DND-41 (cell line): ENCODE results near the gene ZFP36.

Experiments
- ATAC-seq: fragments of 200-7000 bp; cut with Tn5 transposase; 3 replicates; pipeline ENCODE4 v1.9.1; 2021; ENCODE audit warnings: low read depth; ENCODE audit not compliant: insufficient read depth
- DNase-seq: peaks from one replicate; pipeline ENCODE4 v3.0.0-alpha.2; 2020
- H2AFZ ChIP-seq: 2 replicates; pipeline ENCODE4 v1.6.0; 2012; ENCODE audit warnings: low read depth, low read length
- H3K27ac ChIP-seq: 2 replicates; pipeline ENCODE4 v1.5.1; 2012; ENCODE audit warnings: low read length, inconsistent platforms
- H3K27me3 ChIP-seq: fragments of 200-600 bp; sonication (generic); 2 replicates; pipeline ENCODE4 v1.6.0; 2012; ENCODE audit warnings: low read length, mild to moderate bottlenecking, inconsistent platforms; ENCODE audit not compliant: insufficient read depth, poor library complexity
- H3K36me3 ChIP-seq: 2 replicates; pipeline ENCODE4 v1.5.1; 2012; ENCODE audit warnings: low read length, inconsistent platforms; ENCODE audit not compliant: insufficient read depth
- H3K4me1 ChIP-seq: 2 replicates; pipeline ENCODE4 v1.5.1; 2012; ENCODE audit warnings: mild to moderate bottlenecking, low read length; ENCODE audit not compliant: insufficient read depth
- H3K4me2 ChIP-seq: 2 replicates; pipeline ENCODE4 v1.6.0; 2012; ENCODE audit warnings: mild to moderate bottlenecking, moderate library complexity, low read length, inconsistent platforms; ENCODE audit not compliant: insufficient read depth
- H3K4me3 ChIP-seq, 2 experiments: fragments of 200-600 bp in 1 of 2; shearing (Covaris generic) in 1 of 2; 2 replicates each; pipeline ENCODE4 v1.5.1; 2012 to 2016; ENCODE audit warnings: inconsistent platforms in 2 of 2, low read length in 2 of 2, mild to moderate bottlenecking in 2 of 2, low read depth in 1 of 2, moderate library complexity in 1 of 2
- H3K79me2 ChIP-seq: 2 replicates; pipeline ENCODE4 v1.6.0; 2012; ENCODE audit warnings: low read length, inconsistent platforms; ENCODE audit not compliant: insufficient read depth
- H3K9ac ChIP-seq: 2 replicates; pipeline ENCODE4 v1.6.0; 2012; ENCODE audit warnings: low read depth, mild to moderate bottlenecking, inconsistent platforms, low read length, moderate library complexity
- H3K9me3 ChIP-seq: 2 replicates; pipeline ENCODE4 v1.5.1; 2012; ENCODE audit warnings: low read length, moderate library complexity, mild to moderate bottlenecking, inconsistent platforms; ENCODE audit not compliant: insufficient read depth, severe bottlenecking
- H4K20me1 ChIP-seq: 2 replicates; pipeline ENCODE4 v1.6.0; 2012; ENCODE audit warnings: low read length; ENCODE audit not compliant: insufficient read depth
- EZH2 ChIP-seq: IDR thresholded peaks from 3 replicates; pipeline ENCODE4 v1.6.1; 2012; ENCODE audit warnings: borderline replicate concordance, low read depth, mild to moderate bottlenecking, moderate library complexity, low read length, inconsistent platforms; ENCODE audit not compliant: severe bottlenecking
- TF ChIP-seq, protein P1 (sequence below): IDR thresholded peaks from 2 replicates; pipeline ENCODE4 v1.5.1; 2012; ENCODE audit warnings: borderline replicate concordance, low read length, moderate library complexity, mild to moderate bottlenecking; ENCODE audit not compliant: poor library complexity, severe bottlenecking; ENCODE audit errors: extremely low read depth

The ZFP36 gene

DNA sequence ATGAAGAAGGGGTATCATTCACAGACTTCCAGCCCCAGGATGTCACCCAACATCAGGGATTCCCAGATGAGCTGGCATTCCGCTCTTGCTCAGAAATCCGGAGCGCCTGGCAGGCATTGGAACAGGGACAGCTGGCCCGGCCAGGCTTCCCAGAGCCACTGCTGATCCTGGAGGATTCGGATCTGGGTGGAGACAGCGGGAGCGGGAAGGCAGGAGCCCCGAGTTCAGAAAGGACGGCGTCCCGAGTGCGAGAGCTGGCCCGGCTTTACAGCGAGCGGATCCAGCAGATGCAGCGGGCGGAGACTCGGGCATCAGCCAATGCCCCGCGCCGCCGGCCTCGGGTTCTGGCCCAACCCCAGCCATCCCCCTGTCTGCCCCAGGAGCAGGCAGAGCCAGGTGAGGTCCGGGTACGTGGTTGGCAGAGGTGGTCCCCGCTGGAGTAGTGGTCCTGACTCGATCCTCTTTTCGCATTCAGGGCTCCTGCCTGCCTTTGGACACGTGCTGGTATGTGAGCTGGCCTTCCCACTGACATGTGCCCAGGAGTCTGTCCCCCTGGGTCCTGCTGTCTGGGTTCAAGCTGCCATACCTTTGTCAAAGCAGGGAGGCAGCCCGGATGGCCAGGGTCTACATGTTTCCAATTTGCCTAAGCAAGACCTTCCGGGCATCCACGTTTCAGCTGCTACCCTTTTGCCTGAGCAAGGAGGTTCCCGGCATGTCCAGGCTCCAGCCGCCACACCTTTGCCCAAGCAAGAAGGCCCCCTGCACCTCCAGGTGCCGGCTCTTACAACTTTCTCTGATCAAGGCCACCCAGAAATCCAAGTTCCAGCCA lies 16.8 kb downstream of the ZFP36 start:
- H3K4me2 ChIP-seq, result no peak overlapping the region
- H3K4me1 ChIP-seq, result no peaks in the 10 kb centered on the region
- H3K27ac ChIP-seq, result no peak overlapping the region
- TF ChIP-seq EZH2, result no peak
- TF ChIP-seq, protein P1, sequence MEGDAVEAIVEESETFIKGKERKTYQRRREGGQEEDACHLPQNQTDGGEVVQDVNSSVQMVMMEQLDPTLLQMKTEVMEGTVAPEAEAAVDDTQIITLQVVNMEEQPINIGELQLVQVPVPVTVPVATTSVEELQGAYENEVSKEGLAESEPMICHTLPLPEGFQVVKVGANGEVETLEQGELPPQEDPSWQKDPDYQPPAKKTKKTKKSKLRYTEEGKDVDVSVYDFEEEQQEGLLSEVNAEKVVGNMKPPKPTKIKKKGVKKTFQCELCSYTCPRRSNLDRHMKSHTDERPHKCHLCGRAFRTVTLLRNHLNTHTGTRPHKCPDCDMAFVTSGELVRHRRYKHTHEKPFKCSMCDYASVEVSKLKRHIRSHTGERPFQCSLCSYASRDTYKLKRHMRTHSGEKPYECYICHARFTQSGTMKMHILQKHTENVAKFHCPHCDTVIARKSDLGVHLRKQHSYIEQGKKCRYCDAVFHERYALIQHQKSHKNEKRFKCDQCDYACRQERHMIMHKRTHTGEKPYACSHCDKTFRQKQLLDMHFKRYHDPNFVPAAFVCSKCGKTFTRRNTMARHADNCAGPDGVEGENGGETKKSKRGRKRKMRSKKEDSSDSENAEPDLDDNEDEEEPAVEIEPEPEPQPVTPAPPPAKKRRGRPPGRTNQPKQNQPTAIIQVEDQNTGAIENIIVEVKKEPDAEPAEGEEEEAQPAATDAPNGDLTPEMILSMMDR, result no peak
- no peaks in the 10 kb centered on the region for H3K79me2 ChIP-seq
- peaks cover 42% of the 10 kb centered on the region for H3K36me3 ChIP-seq
- DNase-seq (no peak), ATAC-seq (no peak)
- H4K20me1 ChIP-seq, result peaks cover 13% of the 10 kb centered on the region
- H3K9me3 ChIP-seq, result no peaks in the 10 kb centered on the region
- H3K4me3 ChIP-seq, result no peak overlapping the region
- H3K9ac ChIP-seq, result no peak overlapping the region
- no peaks in the 10 kb centered on the region for H3K27me3 ChIP-seq
- no peak overlapping the region for H2AFZ ChIP-seq

DNA sequence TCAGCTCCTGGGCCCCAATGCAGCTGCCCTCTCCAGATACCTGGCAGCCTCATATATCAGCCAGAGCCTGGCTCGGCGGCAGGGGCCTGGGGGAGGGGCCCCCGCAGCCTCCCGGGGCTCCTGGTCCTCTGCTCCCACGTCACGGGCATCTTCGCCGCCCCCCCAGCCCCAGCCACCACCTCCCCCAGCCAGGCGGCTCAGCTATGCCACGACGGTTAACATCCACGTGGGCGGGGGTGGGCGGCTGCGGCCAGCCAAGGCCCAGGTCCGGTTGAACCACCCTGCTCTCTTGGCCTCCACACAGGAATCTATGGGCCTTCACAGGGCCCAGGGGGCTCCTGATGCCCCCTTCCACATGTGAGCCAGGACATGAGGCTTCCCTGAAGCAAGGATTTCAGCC lies 18.3 kb downstream of the ZFP36 start:
- DNase-seq (no peak), ATAC-seq (no peak)
- no peak overlapping the region for H3K4me2 ChIP-seq
- H4K20me1 ChIP-seq, result peaks cover 10% of the 10 kb centered on the region
- no peaks in the 10 kb centered on the region for H3K27me3 ChIP-seq
- H2AFZ ChIP-seq, result no peak overlapping the region
- H3K36me3 ChIP-seq, result peaks cover 34% of the 10 kb centered on the region
- TF ChIP-seq, protein P1, result no peak
- no peak for TF ChIP-seq EZH2
- no peak overlapping the region for H3K27ac ChIP-seq
- no peaks in the 10 kb centered on the region for H3K79me2 ChIP-seq
- no peak overlapping the region for H3K4me3 ChIP-seq
- H3K9me3 ChIP-seq, result no peaks in the 10 kb centered on the region
- H3K4me1 ChIP-seq, result no peaks in the 10 kb centered on the region
- no peak overlapping the region for H3K9ac ChIP-seq

GRCh38 chr19:39425744-39426143 lies 19.1 kb downstream of the ZFP36 start:
- Histone ChIP-seq H3K79me2 (no peaks in the 10 kb centered on the region), H4K20me1 (peaks cover 10% of the 10 kb centered on the region), H3K4me2 (no peak overlapping the region), H3K4me3 (no peak overlapping the region), H3K27ac (no peak overlapping the region), H3K36me3 (peaks cover 30% of the 10 kb centered on the region), H3K9me3 (no peaks in the 10 kb centered on the region), H3K27me3 (no peaks in the 10 kb centered on the region), H3K4me1 (no peaks in the 10 kb centered on the region), H3K9ac (no peak overlapping the region), H2AFZ (no peak overlapping the region)
- no peak for ATAC-seq
- DNase-seq, result no peak
- no peak for TF ChIP-seq EZH2
- TF ChIP-seq, protein P1, result no peak
